Measurements from ENCODE around the gene ZDHHC14.
"Not testable (repeated sequence)": the region's sequence is repeated elsewhere in the genome, so short reads cannot be mapped to it uniquely, and the experiment has no call there.

Gene ZDHHC14

DNA sequence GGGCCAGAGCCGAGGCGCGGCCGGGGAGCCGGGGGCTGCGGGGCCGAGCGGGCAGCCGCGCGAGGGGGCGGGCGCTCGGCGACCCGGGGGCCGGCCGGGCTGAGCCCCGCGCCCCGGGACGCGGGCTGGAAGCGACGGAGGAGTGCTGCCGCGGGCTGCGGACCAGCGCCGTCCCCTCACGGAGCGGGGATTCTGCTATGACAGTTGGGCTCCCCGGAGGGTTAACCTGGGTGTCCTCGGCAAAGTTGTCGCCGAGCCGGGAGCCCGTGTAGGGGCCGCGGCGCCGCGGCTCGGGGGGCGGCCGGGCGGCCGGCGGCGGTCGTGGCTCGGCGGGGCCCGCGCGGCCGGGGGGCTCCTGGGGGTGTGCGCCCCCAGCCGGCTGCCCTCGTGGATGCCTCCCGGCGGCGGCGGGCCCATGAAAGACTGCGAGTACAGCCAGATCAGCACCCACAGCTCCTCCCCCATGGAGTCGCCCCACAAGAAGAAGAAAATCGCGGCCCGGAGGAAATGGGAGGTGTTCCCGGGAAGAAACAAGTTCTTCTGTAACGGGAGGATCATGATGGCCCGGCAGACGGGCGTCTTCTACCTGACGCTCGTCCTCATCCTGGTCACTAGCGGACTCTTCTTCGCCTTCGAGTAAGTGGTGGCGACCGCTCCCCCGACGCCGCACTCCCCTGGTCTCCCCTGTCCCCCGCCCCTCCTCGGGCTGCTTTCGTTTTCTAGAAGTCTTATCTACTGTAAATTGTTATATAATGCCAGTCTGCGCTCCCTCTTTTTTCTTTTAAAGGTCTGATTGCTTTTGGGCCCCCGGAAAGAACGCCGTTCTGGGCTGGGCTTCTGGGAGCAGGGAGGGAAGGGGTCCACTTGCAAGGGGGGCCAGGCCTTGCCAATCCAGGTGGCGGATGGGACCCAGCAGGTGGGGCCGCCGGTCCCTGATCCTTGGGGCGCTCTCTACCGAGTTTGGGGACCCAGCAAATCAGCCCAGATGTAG is 936 bp downstream of the ZDHHC14 start:
- peak; percentile 36 for DNase-seq

DNA sequence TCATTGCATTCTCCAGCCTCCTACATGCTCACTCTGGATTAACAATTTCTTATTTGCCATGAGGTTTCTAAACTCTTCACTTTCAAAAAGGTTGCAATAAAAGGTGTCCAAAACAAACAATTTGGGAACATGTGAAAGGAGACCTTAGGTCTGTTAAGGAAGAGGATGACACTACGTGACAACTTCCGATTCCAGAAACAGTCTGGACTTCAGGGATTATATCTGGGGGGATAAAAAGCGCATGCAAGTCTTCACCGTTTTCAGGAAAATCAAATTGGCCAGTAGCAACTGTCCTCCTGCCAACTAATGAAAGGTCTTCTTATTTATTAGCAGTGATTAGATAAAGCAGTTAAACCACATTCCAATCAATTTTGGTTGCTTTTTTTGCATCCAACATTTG is 1.8 kb downstream of the ZDHHC14 start:
- DNase-seq = no peak

DNA sequence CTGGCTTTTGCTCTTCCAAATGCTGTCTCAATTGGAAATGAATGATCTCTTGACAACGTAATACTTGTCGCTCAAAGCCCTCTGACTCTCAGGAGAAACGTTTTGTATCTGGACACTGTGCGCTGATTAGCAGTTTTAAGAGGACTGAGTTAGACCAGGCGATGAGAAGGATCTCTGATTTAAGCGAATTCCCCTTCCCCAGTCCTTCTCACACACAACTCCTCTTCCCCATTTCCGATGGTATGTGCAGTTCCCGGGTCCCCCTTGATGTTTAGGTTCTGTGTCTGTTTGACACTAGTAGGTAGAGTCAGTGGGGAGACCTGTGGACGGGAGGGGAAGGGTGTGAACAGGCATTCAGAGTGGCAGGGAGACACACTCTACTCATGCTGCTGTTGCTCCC is 2.5 kb downstream of the ZDHHC14 start:
- no peak for DNase-seq

DNA sequence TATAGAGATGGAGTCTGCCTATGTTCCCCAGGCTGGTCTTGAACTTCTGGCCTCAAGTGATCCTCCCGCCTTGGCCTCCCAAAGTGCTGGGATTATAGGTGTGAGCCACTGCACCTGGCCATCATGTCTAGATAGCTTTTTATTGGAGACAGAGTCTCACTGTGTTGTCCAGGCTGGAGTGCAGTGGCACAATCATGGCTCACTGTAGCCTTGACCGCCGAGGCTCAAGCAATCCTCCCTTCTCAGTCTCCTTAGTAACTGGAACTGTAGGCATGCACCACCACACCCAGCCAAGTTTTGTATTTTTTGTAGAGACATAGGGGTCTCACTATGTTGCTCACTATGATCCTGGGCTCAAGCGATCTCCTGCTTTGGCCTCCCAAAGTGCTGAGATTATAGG is 4.0 kb downstream of the ZDHHC14 start:
- not testable (repeated sequence) for DNase-seq

DNA sequence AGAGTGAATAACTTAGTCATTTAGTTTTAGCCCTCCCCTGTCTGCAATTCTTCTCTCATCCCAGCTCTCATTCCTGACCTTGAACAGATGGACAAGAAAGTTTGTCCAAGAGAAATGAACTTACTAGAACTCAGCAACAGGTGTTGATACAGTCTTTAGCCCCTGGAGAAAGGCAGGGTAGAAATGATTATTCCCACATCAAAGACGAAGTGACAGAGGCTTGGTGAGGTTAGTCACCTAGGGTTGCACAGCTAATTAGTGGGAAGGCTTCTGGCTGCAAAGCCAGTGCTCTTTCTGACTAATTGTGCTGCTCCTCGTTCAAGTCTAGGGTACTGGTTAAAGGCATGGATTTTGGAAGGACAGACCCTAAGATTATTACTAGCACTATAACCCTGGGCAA is 4.5 kb downstream of the ZDHHC14 start:
- DNase-seq = no peak

DNA sequence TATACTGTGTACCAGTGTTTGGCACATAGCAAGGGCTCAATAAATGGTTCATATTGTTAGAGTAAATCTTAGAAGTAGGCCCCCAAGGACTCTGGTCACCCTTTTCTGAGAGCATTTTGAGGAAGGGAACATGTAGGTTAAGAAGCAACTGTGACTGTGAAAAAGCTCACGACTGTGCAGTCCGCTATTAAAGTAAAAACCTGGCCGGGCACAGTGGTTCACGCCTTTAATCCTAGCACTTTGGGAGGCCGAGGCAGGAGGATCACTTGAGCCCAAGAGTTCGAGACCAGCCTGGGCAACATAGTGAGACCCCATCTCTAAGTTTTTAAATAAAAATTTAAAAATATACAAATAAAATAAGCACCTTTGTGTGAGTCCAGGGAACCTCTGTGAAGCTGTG is 5.0 kb downstream of the ZDHHC14 start:
- DNase-seq = no peak

DNA sequence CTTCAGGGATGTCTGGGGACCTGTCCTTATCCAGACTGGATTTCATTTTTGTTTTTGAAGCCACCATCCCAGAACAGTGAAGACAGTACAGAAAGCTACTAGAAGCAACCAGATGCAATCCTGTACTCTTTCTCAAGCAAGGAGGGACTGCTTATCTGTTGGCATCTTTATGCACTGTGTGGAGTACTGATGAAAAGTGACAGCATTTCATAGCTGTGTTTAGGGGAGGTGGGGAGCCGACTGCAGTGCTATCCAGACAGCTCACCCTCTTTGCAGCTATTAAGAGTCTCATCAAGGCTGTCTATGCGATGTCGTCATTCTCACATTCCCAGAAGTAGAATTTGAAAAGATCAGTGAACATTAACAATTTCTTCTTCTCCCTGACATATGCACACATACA is 5.5 kb downstream of the ZDHHC14 start:
- no peak for DNase-seq

DNA sequence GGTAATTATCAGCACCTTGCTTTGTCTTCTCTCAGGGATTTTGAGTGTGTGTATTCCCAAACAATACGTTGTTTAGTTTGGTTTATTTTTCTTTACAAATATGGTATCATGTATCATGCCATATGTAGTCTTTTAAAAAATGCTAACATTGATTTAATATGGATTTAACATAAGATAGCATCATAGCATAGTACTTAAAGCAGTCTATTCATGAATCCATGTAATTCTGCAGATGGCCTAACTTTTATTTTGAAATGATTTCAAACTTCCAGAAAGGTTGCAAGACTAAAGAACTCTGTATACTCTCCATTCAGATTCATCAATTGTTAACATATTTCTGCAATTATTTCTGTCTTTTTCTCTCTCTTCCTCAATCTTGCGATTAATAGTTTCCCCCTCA is 7.9 kb downstream of the ZDHHC14 start:
- no peak for DNase-seq

DNA sequence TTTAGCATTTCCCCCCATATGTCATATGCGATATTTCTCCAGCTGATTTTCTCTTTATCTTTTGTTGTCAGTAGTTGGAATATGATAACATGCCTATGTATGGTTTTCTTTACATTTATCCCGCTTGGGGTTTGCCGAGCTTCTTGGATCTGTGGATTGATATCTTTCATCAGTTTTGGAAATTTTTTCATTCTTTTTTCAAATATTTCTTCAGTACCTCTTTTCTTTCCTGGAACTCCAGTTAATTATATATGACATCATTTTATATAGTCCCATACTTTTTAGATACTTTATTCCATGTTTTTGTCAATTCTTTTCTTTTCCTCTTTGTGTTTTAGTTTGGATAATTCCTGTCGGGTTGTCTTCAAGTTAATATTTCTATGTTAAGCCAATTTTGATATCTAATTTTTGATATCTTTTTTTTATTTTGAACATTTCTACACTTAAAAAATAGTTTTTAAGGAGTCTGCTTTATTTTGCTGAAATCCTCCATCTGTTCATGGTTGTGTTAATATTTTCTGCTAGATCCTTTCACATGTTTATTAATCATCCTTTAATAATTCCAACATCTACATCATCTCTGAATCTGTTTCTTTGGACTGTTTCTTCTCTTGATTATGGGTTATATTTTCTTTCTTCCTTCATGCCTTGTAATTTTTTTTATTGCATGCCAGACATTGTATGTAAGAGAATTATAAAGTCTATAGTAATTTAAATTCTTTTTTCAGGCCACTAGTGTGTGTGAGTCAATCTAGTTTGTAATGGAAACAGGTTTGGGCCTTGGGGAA is 9.5 kb downstream of the ZDHHC14 start:
- DNase-seq = no peak

DNA sequence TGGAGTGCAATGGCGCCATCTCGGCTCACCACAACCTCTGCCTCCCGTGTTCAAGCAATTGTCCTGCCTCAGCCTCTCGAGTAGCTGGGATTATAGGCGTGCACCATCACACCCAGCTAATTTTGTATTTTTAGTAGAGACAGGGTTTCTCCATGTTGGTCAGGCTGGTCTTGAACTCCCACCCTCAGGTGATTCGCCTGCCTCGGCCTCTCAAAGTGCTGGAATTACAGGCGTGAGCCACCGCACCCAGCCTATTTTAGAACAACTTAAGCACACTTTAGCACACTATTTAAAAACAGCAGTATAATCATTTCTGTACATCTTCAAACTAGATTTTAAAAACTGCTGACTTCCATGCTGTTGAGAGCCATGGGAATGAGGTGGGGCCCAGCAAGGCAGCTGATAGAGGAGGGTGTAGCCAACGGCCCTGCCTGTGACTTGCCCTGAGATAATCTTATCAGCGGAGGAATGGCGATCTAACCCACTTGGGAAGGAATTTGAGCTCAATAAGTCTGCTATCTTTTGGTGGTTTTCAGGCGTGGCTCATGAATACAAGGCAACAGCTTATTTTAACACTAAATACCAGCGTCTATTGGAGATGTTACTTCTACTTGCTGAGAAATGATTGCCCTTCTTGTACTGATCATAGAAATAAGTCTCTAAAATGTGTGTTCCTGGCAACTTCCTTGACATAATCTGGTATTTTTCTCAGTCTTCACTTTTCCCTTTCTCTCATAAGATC is 12.1 kb downstream of the ZDHHC14 start:
- no peak for DNase-seq

DNA sequence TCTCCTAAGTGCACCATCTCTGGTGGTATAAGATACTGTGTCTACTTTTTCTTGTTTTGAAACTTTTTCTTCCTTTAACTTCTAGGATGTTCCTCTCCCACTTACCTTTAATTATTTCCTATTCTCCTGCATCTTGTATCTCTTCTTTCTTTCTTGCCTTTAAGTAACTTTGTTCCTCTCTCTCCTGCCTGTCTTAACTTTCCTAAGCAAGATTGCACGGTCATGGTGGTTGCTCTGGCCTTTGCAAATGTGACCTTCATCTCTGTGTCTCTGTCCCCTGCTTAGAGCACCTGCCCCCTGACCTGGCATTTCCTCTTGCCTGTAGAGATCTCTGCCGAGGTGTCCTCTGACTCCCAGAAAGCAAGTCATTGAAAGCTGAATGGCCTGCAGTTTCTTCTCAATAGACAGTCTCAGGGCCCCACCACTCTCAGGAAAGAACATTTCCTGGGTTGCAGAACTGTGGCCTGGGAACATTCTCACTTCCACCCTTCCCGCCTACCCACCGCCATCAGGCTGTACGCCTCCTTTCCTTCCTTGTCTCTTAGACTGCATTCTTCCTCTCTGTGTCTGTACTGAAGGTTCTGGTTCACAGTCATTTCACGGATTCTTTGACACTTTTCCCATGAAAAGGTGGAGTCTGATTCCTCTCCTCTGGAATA is 12.8 kb downstream of the ZDHHC14 start:
- no peak for DNase-seq

DNA sequence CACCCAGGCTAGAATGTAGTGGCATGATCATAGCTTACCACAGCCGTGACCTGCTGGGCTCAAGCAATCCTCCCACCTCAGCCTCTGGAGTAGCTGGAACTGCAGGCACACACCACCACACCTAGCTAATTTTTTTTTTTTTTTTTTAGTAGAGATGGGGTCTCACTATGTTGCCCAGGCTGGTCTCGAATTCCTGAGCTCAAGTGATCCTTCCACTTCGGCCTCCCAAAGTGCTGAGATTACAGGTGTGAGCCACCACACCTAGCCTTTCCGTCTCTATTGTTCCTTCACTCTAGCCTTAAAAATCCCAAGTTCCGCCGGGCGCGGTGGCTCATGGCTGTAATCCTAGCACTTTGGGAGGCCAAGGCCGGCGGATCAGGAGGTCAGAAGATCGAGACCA is 14.2 kb downstream of the ZDHHC14 start:
- not testable (repeated sequence) for DNase-seq

DNA sequence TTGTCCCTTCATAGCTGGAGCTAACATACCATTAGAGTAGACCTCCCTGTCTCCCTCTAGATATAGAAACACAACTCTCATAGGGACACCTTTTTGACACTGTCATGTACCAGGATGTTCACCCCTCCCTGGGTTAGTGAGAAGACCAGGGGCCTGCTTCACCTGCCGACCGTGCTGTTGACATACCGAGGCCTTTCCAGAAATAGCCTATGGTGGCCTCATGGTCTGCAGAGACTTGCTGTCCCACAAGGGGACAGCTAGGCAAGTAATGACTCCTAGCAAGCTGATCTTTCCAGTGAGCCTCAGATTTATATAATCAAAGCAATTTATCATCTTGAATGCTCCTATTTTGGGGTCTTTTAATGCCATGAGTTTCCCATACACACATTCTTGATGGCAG is 15.0 kb downstream of the ZDHHC14 start:
- no peak for DNase-seq

DNA sequence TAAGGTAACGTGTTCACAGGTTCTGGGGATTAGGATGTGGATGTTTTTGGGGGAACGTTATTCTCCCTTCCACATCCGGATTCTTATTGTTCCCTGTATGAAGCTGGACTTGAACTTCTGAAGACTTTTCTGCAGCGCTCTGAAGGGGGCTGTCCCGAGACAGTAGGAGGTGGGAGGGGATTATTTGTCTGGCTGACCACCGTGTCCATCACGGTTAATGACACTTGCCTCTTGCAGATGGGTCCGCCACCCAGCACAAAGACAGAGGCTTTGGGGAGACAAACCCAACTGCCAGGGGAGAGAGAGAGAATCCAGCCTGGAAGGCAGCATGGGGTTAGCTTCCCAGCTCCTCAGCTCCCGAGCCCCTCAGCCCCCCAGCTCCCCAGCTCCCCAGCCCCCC is 16.7 kb downstream of the ZDHHC14 start:
- no peak for DNase-seq

DNA sequence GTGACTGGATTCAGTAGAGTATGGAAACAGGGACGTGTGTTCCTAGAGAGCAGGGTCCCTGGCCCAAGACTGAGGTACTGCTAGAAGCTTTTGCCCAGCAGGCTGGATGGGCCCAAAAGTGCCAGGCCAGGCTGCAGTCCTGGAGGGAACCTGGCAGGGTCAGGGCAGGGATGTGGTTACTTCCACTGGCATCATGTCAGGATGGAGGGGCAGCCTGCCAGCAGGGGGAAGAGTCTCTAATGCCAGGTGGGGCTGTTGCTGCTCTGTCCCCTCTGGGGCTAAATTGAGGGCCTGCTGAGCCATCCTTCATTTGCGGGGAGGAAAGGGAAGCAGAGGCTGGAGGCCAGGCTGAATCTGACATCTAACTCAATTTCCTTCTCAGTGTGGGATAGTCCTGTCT is 17.2 kb downstream of the ZDHHC14 start:
- DNase-seq = no peak

DNA sequence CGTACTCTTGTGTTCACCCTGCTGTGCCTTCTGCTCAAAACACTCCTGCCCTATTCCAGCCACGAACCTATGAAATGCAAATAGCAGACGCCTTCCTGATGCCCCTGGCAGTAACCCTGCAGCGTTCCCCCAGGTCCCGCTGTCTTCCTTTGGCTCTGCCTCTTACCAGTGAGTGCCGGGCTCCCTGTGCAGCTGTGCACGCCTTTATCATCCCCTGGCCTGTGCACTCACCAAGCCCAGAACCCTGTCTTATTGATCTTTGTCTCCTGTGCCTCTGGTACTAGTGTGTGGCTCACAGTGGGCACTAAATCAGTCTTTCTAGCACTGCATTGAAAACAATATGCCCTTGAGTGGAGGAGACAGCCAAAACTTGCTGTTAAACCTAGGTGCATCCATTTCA is 19.7 kb downstream of the ZDHHC14 start:
- DNase-seq = no peak

DNA sequence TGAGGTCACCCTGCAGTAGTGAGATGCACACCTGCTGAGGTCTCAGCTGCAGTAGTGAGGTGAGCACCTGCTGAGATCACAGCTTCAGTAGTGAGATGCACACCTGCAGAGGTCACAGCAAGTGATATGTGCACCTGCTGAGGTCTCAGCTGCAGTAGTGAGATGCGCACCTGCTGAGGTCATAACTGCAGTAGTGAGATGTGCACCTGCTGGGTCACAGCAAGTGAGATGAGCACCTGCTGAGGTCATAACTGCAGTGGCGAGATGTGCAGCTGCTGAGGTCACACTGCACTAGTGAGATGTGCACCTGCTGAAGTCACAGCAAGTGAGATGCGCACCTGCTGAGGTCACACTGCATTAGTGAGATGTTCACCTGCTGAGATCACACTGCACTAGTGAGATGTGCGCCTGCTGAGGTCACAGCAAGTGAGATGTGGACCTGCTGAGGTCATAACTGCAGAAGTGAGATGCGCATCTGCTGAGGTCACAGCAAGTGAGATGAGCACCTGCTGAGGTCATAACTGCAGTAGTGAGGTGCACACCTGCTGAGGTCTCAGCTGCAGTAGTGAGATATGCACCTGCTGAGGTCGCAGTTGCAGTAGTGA is 20.8 kb downstream of the ZDHHC14 start:
- no peak for DNase-seq

DNA sequence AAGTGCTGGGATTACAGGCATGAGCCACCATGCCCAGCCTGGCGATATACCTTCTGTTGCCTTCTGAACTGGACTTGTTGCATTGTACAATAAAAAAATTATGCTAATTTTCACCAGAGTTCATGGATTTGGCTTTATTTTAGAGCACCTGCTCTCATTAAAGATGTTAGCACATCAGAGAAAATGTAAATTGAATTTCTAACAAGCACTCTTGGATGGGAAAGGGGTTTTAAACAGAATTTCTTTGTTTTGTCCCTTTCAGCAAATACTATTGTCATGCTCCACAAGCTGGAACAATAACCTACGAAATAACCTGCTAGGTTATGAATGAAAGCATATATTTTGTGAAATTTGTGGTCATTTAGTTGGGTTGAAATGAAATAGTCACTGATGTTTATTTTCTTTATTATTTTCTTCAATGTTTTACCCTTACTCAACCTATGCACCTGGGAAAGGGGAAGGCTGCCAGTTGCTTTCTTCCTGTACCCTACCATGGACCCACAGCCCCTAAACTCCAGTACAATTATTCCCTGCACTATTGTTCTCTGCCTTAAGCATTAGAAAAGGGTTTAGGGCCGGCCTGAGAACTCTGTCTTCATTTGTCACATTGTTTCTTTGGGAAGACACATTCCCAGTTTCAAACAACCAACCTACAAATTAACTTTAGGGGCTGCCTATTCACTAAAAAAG is 22.2 kb downstream of the ZDHHC14 start:
- DNase-seq = no peak

DNA sequence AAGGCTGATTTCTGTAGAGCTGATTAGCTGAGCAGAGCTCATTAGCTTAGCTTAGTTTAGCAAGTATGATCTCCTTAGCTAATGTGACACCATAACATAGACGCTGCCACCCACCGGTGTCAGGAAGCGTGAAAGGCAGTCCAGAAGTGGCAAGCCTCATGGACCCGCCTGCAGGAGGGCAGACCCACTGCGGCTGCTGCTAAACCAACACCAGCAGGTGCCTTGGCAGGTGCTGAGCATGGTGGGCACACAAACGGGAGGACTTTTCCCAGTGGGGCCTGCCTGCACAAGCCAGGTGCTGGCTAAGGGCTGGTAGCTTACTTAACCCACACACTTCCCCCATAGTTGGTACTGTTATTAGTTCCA is 22.7 kb downstream of the ZDHHC14 start:
- DNase-seq = no peak

DNA sequence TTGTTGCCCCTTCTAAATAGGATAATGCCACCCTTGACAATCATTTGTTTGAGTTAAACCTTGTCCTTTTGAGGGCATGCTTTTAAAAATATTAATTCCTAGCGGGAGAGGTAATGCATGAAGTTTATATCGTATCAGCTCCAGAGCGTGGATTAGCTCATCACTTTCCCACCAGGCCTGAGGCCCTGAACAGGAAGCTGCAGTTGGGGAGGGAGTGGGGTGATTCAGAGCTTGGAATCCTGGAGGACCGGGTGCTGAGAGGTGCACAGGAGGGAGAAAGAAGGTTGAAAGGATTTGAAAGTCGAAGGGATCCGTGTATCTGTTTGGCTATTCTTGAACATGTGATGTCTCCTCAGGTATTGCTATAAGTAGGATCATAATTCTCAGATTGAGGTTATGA is 25.0 kb downstream of the ZDHHC14 start:
- no peak for DNase-seq

DNA sequence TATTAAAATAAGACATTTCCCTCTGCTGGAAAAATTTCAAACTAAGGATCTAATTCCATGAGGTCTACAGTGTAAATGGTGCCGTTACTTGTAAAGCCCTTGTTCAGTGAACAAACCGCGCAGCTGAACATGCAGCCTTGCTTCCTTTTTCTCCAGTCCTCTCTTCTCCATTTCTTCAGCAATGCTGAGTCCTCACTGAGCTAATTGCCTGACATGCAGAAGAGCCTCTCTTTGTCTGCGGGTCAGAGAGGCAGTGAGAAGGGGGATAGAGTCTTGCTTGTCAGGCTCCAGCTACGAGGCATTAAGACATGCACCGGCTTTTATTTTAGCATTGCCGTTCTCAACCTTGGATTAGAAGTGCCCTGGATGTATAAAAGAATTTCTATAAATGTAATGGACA is 25.7 kb downstream of the ZDHHC14 start:
- no peak for DNase-seq

DNA sequence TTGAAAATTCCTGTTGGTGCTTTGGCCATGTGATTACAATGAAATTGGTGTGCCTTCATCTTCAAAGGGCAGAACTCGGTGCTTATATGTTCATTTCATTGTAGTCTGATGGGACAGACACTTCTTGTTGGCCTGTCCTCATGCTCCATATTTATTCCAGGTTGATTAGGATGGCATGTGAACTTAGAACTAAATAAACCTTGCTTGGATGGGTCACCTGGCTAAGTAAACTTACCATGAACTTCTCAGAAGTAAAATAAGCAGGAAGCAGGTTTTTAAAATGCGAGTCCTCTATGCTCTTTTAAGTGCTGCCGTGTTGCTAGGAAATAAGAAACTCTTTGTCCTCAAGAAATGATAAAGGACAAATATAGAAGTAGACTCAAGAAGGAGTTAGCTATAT is 26.7 kb downstream of the ZDHHC14 start:
- no peak for DNase-seq

All from activated gamma-delta T cell (primary cell).